Natural killer cell (primary cell): ENCODE results near the gene BTBD9. TPM values are rescaled to one million over a fixed set of nuclear protein-coding genes. Genes with fewer than 3 reads are reported as not detected.
A peak's percentile ranks its signal among the peaks of the same experiment; 100 is the strongest.

ENCODE experiments used
- ATAC-seq, 3 donors: fragments of 150-1000 bp in 2 of 3; fragments of 200-7000 bp in 1 of 3; cut with Tn5 transposase; 1 replicate in 1 of 3; 2 replicates in 2 of 3; pipeline ENCODE4 v1.10.0; 2021; ENCODE audit warnings: mild to moderate bottlenecking in 2 of 3, moderate library complexity in 2 of 3
- DNase-seq, 2 donors: peaks; one replicate each; pipeline versions ENCODE4 v3.0.0 to v3.0.0-alpha.2; 2013 to 2021; ENCODE audit warnings: mixed read lengths in 1 of 2
- H3K27ac ChIP-seq: one replicate; pipeline ENCODE4 v1.5.1; 2013; ENCODE audit warnings: mild to moderate bottlenecking, low read length
- H3K27me3 ChIP-seq: one replicate; pipeline ENCODE4 v1.6.1; 2013; ENCODE audit warnings: low read length; ENCODE audit not compliant: control insufficient read depth, insufficient read depth
- H3K36me3 ChIP-seq: one replicate; pipeline ENCODE4 v1.6.1; 2013; ENCODE audit warnings: low read length; ENCODE audit not compliant: control insufficient read depth, insufficient read depth
- H3K4me1 ChIP-seq: one replicate; pipeline ENCODE4 v1.6.1; 2013; ENCODE audit warnings: low read length; ENCODE audit not compliant: control insufficient read depth, insufficient read depth
- H3K4me3 ChIP-seq: one replicate; pipeline ENCODE4 v1.5.1; 2013; ENCODE audit warnings: low read length
- H3K9me3 ChIP-seq: one replicate; pipeline ENCODE4 v1.6.1; 2013; ENCODE audit warnings: low read length; ENCODE audit not compliant: control insufficient read depth, insufficient read depth
- H3K27ac Mint-ChIP-seq, 2 donors: one replicate each; pipeline ENCODE4 v1.8.0; 2022; ENCODE audit warnings: mild to moderate bottlenecking in 2 of 2, mixed read lengths in 2 of 2, moderate library complexity in 1 of 2
- H3K27me3 Mint-ChIP-seq, 2 donors: one replicate each; pipeline ENCODE4 v1.8.0; 2022; ENCODE audit warnings: low read depth in 2 of 2, mixed read lengths in 2 of 2
- H3K36me3 Mint-ChIP-seq: one replicate; pipeline ENCODE4 v1.8.0; 2022; ENCODE audit warnings: mixed read lengths
- H3K4me1 Mint-ChIP-seq, 2 donors: one replicate each; pipeline ENCODE4 v1.8.0; 2022; ENCODE audit warnings: mixed read lengths in 2 of 2
- H3K4me3 Mint-ChIP-seq: one replicate; pipeline ENCODE4 v1.8.0; 2022; ENCODE audit warnings: mild to moderate bottlenecking, moderate library complexity, mixed read lengths
- H3K9me3 Mint-ChIP-seq, 2 donors: one replicate each; pipeline ENCODE4 v1.8.0; 2022; ENCODE audit warnings: mixed read lengths in 2 of 2
- WGBS: methylation state at CpG from one replicate; pipeline ENCODE4 v1.1.7; 2013; ENCODE audit warnings: missing lambda C conversion rate; ENCODE audit not compliant: insufficient coverage; 5-methylcytosine and 5-hydroxymethylcytosine counted together
- intact Hi-C: fragments of 100-400 bp; cut with micrococcal nuclease; formaldehyde crosslinking; loops from one replicate; pipeline ENCODE4 v1.14.2; 2022
- total RNA-seq, 4 donors: library from RNA; stranded (reverse); fragments of 120-200 nt in 1 of 4; gene quantifications; one replicate each; pipeline versions ENCODE4 v1.2.3 to v1.2.4, GENCODE V29; 2013 to 2022
- TF ChIP-seq, protein P1 (sequence below): fragments of 200-600 bp; IDR thresholded peaks from one replicate; pipeline ENCODE4 v1.8.0; 2022; ENCODE audit warnings: antibody characterized with exemption

BTBD9 gene
- total RNA-seq, 3 donors from 2014 or later (not counting 1 experiment from before 2014, with no cell fraction given), result 51.6 to 70.3 (median 54.3) TPM

DNA sequence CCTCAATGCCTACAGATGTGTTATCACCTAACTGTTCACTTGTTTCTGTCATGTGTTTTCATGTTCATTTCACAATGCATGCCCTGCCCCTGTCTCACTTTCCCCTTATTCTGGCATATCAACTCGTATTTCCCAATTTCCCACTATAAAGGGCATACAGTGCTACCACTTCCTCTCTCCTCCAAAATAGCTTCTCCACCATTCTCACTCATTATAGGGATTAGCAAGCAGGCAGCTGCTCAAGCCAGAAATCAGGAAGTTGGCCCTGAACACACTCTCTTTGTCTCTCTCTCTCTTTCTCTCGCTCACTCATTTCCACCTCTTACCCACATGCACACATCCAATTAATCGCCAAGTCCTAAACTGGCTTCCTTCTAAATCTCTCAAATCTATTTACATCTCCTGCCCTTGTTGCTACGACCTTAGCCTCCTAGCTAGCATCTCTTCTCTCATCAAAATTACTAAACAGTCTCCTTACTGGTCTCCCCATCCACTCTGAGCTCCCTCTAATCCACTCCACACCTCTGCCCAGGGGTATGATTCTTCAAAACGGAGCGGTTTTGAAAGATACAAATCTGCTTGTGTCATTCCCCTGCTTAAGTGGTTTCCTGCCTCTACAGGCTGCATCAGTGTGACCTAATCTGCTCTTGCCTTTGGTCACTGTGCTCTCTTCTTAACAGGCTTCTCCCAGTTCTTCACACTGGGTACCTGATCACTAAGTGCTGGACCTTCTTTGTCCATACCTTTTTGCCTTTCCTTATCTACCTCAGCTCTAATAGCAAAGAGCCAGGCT is 196.2 kb downstream of the BTBD9 start:
- Histone ChIP-seq H3K27me3 (no peaks in the 10 kb centered on the region), H3K27ac (no peak overlapping the region), H3K4me3 (no peak overlapping the region), H3K9me3 (no peaks in the 10 kb centered on the region), H3K36me3 (no peaks in the 10 kb centered on the region), H3K4me1 (peaks cover 5% of the 10 kb centered on the region)
- no peaks in the 10 kb centered on the region for H3K27me3 Mint-ChIP-seq
- H3K4me1 Mint-ChIP-seq, result peaks cover 11 to 20% of the 10 kb centered on the region in 2 donors
- H3K9me3 Mint-ChIP-seq, result no peaks in the 10 kb centered on the region
- intact Hi-C loops, result no loop called here
- 17% methylated on average over 6 of the region's 6 CpGs for WGBS
- no peaks in the 10 kb centered on the region for H3K36me3 Mint-ChIP-seq
- no peak overlapping the region for H3K4me3 Mint-ChIP-seq
- ATAC-seq (peak; percentile 46 to 85 (median 78)), DNase-seq (no peak)
- peak overlapping the region in 1 of 2 donors; percentile 42 for H3K27ac Mint-ChIP-seq
- TF ChIP-seq, protein P1, sequence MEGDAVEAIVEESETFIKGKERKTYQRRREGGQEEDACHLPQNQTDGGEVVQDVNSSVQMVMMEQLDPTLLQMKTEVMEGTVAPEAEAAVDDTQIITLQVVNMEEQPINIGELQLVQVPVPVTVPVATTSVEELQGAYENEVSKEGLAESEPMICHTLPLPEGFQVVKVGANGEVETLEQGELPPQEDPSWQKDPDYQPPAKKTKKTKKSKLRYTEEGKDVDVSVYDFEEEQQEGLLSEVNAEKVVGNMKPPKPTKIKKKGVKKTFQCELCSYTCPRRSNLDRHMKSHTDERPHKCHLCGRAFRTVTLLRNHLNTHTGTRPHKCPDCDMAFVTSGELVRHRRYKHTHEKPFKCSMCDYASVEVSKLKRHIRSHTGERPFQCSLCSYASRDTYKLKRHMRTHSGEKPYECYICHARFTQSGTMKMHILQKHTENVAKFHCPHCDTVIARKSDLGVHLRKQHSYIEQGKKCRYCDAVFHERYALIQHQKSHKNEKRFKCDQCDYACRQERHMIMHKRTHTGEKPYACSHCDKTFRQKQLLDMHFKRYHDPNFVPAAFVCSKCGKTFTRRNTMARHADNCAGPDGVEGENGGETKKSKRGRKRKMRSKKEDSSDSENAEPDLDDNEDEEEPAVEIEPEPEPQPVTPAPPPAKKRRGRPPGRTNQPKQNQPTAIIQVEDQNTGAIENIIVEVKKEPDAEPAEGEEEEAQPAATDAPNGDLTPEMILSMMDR, result no peak

DNA sequence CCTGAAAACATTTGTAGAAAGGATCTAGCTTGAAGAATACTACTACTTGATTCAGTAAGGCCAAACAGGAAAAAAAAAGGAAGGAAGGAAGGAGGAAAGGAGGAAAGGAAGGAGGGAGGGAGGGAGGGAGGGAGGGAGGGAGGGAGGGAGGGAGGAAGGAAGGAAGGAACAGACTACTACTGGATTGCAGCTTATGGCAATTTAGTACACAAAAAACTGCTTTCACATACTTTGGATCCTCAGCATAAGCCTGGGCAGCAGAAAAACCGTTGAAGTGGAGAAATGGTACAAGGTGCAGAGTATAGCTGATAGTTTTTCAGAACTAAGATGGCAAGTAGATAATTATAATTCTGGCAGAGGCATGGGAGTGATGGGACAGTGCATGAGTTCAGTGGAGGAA is 201.6 kb downstream of the BTBD9 start:
- Mint-ChIP-seq H3K4me3 (no peak overlapping the region), H3K27me3 (no peaks in the 10 kb centered on the region), H3K27ac (no peak overlapping the region)

DNA sequence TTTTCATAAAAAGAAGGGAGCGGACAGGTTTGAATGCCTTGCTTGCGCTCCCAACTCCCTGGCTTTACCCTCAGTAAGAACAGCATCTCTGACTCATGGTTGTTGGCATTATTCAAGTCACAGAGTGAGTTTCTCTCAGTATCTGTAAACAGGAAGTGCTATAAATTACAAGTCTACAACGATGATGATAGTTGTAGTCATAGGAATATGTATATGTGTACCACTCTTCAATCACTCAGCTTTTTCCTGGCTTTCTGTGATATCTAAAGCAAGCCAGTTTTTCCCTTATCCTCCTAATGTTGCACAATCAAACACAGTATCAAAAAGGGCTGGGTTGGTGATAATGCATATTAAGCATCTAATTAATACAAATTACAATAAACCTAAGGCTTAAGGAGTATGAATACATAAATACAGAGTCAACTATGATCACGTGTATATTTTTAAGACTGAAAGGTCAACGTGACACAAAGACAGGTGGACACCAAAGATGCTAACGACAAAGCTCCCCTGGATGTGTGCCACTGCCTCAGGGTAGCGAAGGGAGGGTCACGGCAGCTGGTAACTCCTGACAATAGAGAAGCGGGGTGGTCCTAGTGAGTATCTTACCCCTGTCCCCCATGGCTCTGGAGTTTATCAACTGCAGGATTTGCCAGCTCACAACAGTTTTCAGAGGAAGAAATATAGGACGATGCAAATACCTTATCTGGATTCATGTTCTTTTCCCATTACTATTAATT is 202.8 kb downstream of the BTBD9 start:
- intact Hi-C loops, result no loop called here
- H3K36me3 Mint-ChIP-seq, result no peaks in the 10 kb centered on the region
- no peak overlapping the region for H3K4me3 Mint-ChIP-seq
- no peaks in the 10 kb centered on the region for H3K9me3 Mint-ChIP-seq
- ATAC-seq (no peak), DNase-seq (no peak)
- no peak overlapping the region for H3K27ac ChIP-seq
- no peaks in the 10 kb centered on the region for H3K9me3 ChIP-seq
- H3K27me3 ChIP-seq, result no peaks in the 10 kb centered on the region
- H3K4me3 ChIP-seq, result no peak overlapping the region
- no peaks in the 10 kb centered on the region for H3K4me1 ChIP-seq
- H3K27ac Mint-ChIP-seq, result no peak overlapping the region
- peaks cover 17 to 30% of the 10 kb centered on the region in 2 donors for H3K4me1 Mint-ChIP-seq
- TF ChIP-seq, protein P1, result no peak
- WGBS, result 93% methylated on average over 9 of the region's 10 CpGs
- no peaks in the 10 kb centered on the region for H3K27me3 Mint-ChIP-seq
- no peaks in the 10 kb centered on the region for H3K36me3 ChIP-seq

More for the DNA sequence above, 201.6 kb downstream of the BTBD9 start:
- Histone ChIP-seq H3K4me1 (no peaks in the 10 kb centered on the region), H3K36me3 (no peaks in the 10 kb centered on the region), H3K4me3 (no peak overlapping the region), H3K9me3 (no peaks in the 10 kb centered on the region), H3K27ac (no peak overlapping the region), H3K27me3 (no peaks in the 10 kb centered on the region)
- ATAC-seq (no peak), DNase-seq (no peak)
- Mint-ChIP-seq H3K4me1 (peaks cover 9 to 24% of the 10 kb centered on the region in 2 donors), H3K36me3 (no peaks in the 10 kb centered on the region), H3K9me3 (no peaks in the 10 kb centered on the region)
- intact Hi-C loops, result no loop called here
- WGBS, result 93% methylated on average over 1 of the region's 1 CpG
- TF ChIP-seq, protein P1, result no peak
